Subcutaneous abdominal adipose tissue (tissue), 5 donors: ENCODE measurements around the gene SLC18A3.

Experiments used
- H3K27ac ChIP-seq: one replicate; pipeline ENCODE4 v1.7.0; 2013; ENCODE audit warnings: low read depth, mild to moderate bottlenecking, inconsistent platforms, low read length, moderate library complexity
- H3K27me3 ChIP-seq, 5 donors: one replicate each; pipeline ENCODE4 v1.7.0; 2013; ENCODE audit warnings: low read length in 5 of 5, inconsistent platforms in 1 of 5; ENCODE audit not compliant: control insufficient read depth in 5 of 5, insufficient read depth in 4 of 5
- H3K36me3 ChIP-seq, 5 donors: one replicate each; pipeline ENCODE4 v1.7.0; 2013; ENCODE audit warnings: low read length in 5 of 5; ENCODE audit not compliant: control insufficient read depth in 5 of 5, insufficient read depth in 5 of 5
- H3K4me1 ChIP-seq, 5 donors: one replicate each; pipeline ENCODE4 v1.7.0; 2013; ENCODE audit warnings: low read length in 5 of 5, mild to moderate bottlenecking in 3 of 5, moderate library complexity in 1 of 5; ENCODE audit not compliant: control insufficient read depth in 5 of 5, insufficient read depth in 5 of 5
- H3K4me3 ChIP-seq, 5 donors: one replicate each; pipeline ENCODE4 v1.7.0; 2013; ENCODE audit warnings: low read length in 5 of 5, low read depth in 1 of 5
- H3K9ac ChIP-seq, 5 donors: one replicate each; pipeline ENCODE4 v1.7.0; 2013; ENCODE audit warnings: low read length in 5 of 5, mild to moderate bottlenecking in 4 of 5, moderate library complexity in 3 of 5
- H3K9me3 ChIP-seq, 5 donors: one replicate each; pipeline ENCODE4 v1.7.0; 2013; ENCODE audit warnings: low read length in 5 of 5; ENCODE audit not compliant: control insufficient read depth in 5 of 5
- donor health status: healthy.
- donor health status: healthy.
- donor health status: healthy.
- donor health status: healthy.
- donor health status: healthy.

SLC18A3 gene

GRCh38 chr10:49615721-49616120 lies 5.6 kb downstream of the SLC18A3 start:
- H3K9me3 ChIP-seq, result peaks cover 0 to 8% (median 0%) of the 10 kb centered on the region in 5 donors
- no peaks in the 10 kb centered on the region for H3K36me3 ChIP-seq
- peaks cover 0 to 16% (median 10%) of the 10 kb centered on the region in 5 donors for H3K4me1 ChIP-seq
- H3K9ac ChIP-seq, result no peak overlapping the region
- H3K4me3 ChIP-seq, result no peak overlapping the region
- no peak overlapping the region for H3K27ac ChIP-seq
- peaks cover 51 to 87% (median 80%) of the 10 kb centered on the region in 5 donors for H3K27me3 ChIP-seq

GRCh38 chr10:49616421-49617101 lies 6.5 kb downstream of the SLC18A3 start:
- no peak overlapping the region for H3K4me3 ChIP-seq
- H3K9ac ChIP-seq, result no peak overlapping the region
- H3K27ac ChIP-seq, result no peak overlapping the region
- H3K4me1 ChIP-seq, result peaks cover 0 to 8% (median 1%) of the 10 kb centered on the region in 5 donors
- H3K9me3 ChIP-seq, result peaks cover 0 to 5% (median 0%) of the 10 kb centered on the region in 5 donors
- H3K27me3 ChIP-seq, result peaks cover 43 to 79% (median 72%) of the 10 kb centered on the region in 5 donors
- H3K36me3 ChIP-seq, result no peaks in the 10 kb centered on the region

GRCh38 chr10:49617121-49618020 lies 7.3 kb downstream of the SLC18A3 start:
- Histone ChIP-seq H3K27me3 (peaks cover 35 to 71% (median 67%) of the 10 kb centered on the region in 5 donors), H3K9ac (no peak overlapping the region), H3K9me3 (no peaks in the 10 kb centered on the region), H3K4me3 (no peak overlapping the region), H3K36me3 (no peaks in the 10 kb centered on the region), H3K4me1 (peaks cover 0 to 3% (median 0%) of the 10 kb centered on the region in 5 donors), H3K27ac (no peak overlapping the region)

- H3K27ac ChIP-seq, result no peak overlapping the region
- peaks cover 22 to 57% (median 52%) of the 10 kb centered on the region in 5 donors for H3K27me3 ChIP-seq
- H3K4me1 ChIP-seq, result peaks cover 0 to 3% (median 0%) of the 10 kb centered on the region in 5 donors
- no peaks in the 10 kb centered on the region for H3K9me3 ChIP-seq
- H3K36me3 ChIP-seq, result no peaks in the 10 kb centered on the region
- H3K9ac ChIP-seq, result no peak overlapping the region
- H3K4me3 ChIP-seq, result no peak overlapping the region
Observed at GRCh38 chr10:49618821-49619220, 8.7 kb downstream of the SLC18A3 start.

- Histone ChIP-seq H3K27ac (no peak overlapping the region), H3K9ac (no peak overlapping the region), H3K4me3 (no peak overlapping the region), H3K27me3 (peaks cover 21 to 53% (median 47%) of the 10 kb centered on the region in 5 donors), H3K36me3 (no peaks in the 10 kb centered on the region), H3K4me1 (no peaks in the 10 kb centered on the region), H3K9me3 (no peaks in the 10 kb centered on the region)
Observed at GRCh38 chr10:49619613-49620012, 9.5 kb downstream of the SLC18A3 start.

- Histone ChIP-seq H3K4me3 (no peak overlapping the region), H3K36me3 (no peaks in the 10 kb centered on the region), H3K27ac (no peak overlapping the region), H3K4me1 (no peaks in the 10 kb centered on the region), H3K27me3 (peaks cover 18 to 47% (median 40%) of the 10 kb centered on the region in 5 donors), H3K9ac (no peak overlapping the region), H3K9me3 (no peaks in the 10 kb centered on the region)
Observed at GRCh38 chr10:49620286-49620810, 10.2 kb downstream of the SLC18A3 start.

GRCh38 chr10:49620841-49621378 lies 10.8 kb downstream of the SLC18A3 start:
- no peaks in the 10 kb centered on the region for H3K9me3 ChIP-seq
- no peaks in the 10 kb centered on the region for H3K36me3 ChIP-seq
- H3K27me3 ChIP-seq, result peaks cover 12 to 46% (median 36%) of the 10 kb centered on the region in 5 donors
- no peak overlapping the region for H3K4me3 ChIP-seq
- H3K4me1 ChIP-seq, result no peaks in the 10 kb centered on the region
- H3K9ac ChIP-seq, result no peak overlapping the region
- H3K27ac ChIP-seq, result no peak overlapping the region

GRCh38 chr10:49621561-49621960 lies 11.5 kb downstream of the SLC18A3 start:
- Histone ChIP-seq H3K9ac (no peak overlapping the region), H3K4me1 (no peaks in the 10 kb centered on the region), H3K4me3 (no peak overlapping the region), H3K36me3 (no peaks in the 10 kb centered on the region), H3K9me3 (no peaks in the 10 kb centered on the region), H3K27me3 (peaks cover 12 to 42% (median 33%) of the 10 kb centered on the region in 5 donors), H3K27ac (no peak overlapping the region)

GRCh38 chr10:49622426-49623425 lies 12.6 kb downstream of the SLC18A3 start:
- Histone ChIP-seq H3K4me1 (no peaks in the 10 kb centered on the region), H3K4me3 (no peak overlapping the region), H3K27ac (no peak overlapping the region), H3K36me3 (no peaks in the 10 kb centered on the region), H3K9me3 (no peaks in the 10 kb centered on the region), H3K27me3 (peaks cover 6 to 35% (median 23%) of the 10 kb centered on the region in 5 donors), H3K9ac (no peak overlapping the region)
